ENCODE measurements around the gene C22orf39.
A peak's percentile ranks its signal among the peaks of the same experiment; 100 is the strongest.

The C22orf39 gene, protein sequence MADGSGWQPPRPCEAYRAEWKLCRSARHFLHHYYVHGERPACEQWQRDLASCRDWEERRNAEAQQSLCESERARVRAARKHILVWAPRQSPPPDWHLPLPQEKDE

DNA sequence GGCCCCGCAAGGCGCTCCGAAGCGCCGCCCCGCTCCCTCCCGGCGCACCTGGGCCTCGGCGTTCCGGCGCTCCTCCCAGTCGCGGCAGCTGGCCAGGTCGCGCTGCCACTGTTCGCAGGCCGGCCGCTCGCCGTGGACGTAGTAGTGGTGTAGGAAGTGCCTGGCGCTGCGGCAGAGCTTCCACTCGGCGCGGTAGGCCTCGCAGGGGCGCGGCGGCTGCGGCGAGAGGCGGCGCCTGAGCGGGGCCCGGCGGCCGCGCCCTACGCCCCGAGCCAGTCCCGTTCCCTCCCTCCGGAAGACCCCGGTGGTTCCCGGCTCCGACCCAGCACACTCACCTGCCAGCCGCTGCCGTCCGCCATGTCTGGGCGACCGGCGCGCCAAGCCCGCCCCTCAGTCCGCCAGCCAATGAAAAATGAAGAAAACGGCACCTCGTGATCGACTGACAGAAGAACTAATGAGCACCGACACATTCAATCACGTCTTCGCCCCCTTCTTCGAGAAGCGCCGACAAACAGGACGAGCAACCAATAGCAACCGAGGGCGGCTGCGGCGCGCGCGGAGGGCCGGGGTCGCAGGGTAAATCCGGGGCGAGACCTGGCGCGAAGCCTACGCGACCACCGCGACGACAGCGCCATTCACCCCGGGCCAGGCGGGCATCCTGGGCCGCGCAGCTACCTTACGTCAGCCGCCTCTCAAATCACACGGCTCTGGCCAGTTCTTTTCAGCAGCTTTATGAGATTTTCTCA lies at the start of gene C22orf39:
TSS of gene C22orf39 (minus strand) at position 382 of the 746 bp plus-strand sequence. CDS start at position 359, 23 bp downstream.
- peak within 1 kb of the TSS; percentile 93 for H3K4me3 ChIP-seq (ENCODE audit: low read depth, low read length)
- TF ChIP-seq, protein P1, sequence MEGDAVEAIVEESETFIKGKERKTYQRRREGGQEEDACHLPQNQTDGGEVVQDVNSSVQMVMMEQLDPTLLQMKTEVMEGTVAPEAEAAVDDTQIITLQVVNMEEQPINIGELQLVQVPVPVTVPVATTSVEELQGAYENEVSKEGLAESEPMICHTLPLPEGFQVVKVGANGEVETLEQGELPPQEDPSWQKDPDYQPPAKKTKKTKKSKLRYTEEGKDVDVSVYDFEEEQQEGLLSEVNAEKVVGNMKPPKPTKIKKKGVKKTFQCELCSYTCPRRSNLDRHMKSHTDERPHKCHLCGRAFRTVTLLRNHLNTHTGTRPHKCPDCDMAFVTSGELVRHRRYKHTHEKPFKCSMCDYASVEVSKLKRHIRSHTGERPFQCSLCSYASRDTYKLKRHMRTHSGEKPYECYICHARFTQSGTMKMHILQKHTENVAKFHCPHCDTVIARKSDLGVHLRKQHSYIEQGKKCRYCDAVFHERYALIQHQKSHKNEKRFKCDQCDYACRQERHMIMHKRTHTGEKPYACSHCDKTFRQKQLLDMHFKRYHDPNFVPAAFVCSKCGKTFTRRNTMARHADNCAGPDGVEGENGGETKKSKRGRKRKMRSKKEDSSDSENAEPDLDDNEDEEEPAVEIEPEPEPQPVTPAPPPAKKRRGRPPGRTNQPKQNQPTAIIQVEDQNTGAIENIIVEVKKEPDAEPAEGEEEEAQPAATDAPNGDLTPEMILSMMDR (IDR thresholded peaks at IDR 0.05; ENCODE audit: control insufficient read depth, extremely low read depth, insufficient read depth): no peak
- DNase-seq (ENCODE audit: low read depth): peak; percentile 88

DNA sequence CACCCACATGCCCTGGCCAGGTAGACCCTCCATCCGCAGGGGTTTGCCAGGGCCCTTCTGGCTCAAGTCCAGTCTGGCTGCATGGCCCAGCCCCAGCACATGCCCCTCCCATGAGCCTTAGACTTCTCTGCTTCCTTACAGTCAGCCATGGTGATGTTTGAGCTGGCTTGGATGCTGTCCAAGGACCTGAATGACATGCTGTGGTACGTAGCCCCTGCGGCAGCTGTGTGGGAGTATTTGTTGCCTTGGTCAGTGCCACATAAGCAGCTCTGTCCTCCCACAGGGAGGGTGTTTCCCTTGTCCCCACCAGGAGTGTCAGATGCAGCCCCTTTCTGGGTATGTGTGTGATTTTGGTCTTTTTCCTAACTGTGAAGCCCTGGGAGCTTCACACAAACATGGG lies 49.7 kb upstream of the C22orf39 start:
- no peak for DNase-seq (ENCODE audit: low read depth)

DNA sequence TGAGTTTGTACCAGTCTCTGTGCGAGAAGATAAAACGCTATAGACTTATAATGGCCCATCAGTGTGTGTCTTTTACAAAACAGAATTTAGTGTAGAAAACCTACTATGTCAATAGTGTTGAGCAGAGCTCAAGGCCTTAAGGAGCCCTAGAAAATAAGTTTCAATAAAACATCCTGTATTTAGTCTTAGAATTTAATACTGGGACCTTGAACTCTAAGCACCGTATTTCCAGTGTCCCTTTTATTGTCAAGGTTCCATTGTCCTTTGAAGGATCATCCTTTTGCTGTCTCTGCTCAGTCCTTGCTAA lies 48.8 kb upstream of the C22orf39 start:
- no peak for DNase-seq (ENCODE audit: low read depth)
- TF ChIP-seq, protein P1 (IDR thresholded peaks at IDR 0.05; ENCODE audit: control insufficient read depth, extremely low read depth, insufficient read depth): no peak
- no peak overlapping the region for H3K4me3 ChIP-seq (ENCODE audit: low read depth, low read length)

More for the DNA sequence above, 49.7 kb upstream of the C22orf39 start:
- no peak overlapping the region for H3K4me3 ChIP-seq (ENCODE audit: low read depth, low read length)
- TF ChIP-seq, protein P1 (IDR thresholded peaks at IDR 0.05; ENCODE audit: control insufficient read depth, extremely low read depth, insufficient read depth): no peak

DNA sequence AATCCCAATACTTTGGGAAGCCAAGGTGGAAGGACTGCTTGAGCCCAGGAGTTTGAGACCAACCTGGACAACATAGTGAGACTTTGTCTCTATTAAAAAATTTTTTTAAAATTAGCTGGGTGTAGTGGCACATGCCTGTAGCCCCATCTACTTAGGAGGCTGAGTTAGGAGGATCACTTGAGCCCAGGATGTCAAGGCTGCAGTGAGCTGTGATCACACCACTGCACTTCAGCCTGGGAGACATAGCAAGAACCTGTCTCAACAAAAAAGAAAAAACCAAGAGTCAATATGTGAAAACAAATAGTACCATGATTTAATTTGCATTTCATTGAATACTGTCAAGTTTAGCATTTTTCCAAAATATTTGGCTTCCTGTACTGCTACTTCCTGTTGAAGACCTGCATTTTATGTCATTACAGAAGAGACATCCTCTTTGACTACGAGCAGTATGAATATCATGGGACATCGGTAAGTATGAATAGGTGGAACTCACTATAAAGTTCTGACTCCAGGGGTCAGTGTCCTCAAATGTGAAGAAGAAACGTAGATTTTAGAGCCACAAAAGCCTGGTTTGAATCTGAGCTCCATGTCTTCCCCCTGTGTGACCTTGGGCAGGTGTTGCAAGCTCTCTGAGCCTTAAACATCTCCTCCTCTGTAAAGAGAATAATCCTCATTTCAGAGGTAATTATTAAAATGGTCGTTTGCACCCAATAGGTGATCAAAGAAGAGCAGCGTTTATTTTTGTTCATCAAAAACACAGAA lies 48.2 kb upstream of the C22orf39 start:
- TF ChIP-seq, protein P1 (IDR thresholded peaks at IDR 0.05; ENCODE audit: control insufficient read depth, extremely low read depth, insufficient read depth): peak; percentile 28
- DNase-seq (ENCODE audit: low read depth): no peak
- no peak overlapping the region for H3K4me3 ChIP-seq (ENCODE audit: low read depth, low read length)

DNA sequence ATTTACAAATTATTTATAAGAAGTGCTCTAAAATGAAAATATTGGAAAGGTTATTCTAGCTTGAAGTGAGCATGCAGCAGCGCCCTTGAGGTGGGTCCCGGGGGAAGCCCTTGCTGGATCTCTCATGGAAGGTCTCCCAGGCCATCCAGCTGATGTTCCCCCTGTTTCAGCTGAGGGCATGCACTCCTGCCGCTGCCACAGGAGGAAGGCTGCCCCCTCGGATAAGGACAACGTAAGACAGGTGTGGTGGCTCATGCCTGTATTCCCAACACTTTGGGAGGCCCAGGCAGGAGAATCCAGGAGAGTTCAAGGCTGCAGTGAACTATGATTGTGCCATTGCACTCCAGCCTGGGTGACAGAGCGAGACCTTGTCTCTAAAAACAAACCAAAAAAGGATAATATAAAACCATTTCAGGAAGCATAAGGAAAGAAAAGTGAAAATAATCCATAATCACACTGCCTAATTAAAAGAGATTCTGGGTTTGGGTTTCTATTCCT lies 47.2 kb upstream of the C22orf39 start:
- TF ChIP-seq, protein P1 (IDR thresholded peaks at IDR 0.05; ENCODE audit: control insufficient read depth, extremely low read depth, insufficient read depth): no peak
- no peak for DNase-seq (ENCODE audit: low read depth)
- H3K4me3 ChIP-seq (ENCODE audit: low read depth, low read length): no peak overlapping the region

DNA sequence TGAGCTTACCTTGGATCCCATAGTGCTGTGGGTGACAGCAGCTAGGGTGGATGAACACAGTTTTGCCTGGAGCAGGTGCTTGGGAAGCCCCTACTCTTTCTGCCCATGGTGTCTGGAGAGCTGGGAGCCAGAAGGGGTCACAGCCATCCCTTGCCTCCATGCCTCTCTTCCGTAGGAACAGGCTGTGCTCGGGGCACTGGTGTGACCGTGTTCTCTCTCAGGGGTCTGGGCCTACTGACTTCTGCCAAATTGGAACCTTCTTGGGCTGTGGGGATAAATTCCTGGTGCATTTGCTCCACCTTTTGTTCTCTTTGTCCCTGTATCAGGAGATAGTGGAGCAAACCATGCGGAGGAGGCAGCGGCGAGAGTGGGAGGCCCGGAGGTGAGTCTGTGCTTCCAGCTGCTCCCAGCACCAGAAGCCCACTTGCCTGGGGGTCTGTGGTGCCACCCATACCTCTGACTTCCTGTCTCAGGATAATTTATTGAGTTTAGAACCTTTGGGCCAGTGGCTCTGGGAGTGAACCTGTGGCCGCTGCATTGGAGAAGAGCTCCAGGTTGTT lies 46.6 kb upstream of the C22orf39 start:
- no peak for DNase-seq (ENCODE audit: low read depth)
- H3K4me3 ChIP-seq (ENCODE audit: low read depth, low read length): no peak overlapping the region
- TF ChIP-seq, protein P1 (IDR thresholded peaks at IDR 0.05; ENCODE audit: control insufficient read depth, extremely low read depth, insufficient read depth): no peak
